H9 (cell line): ENCODE data around the gene SEMA6C. TPM values are rescaled to one million over a fixed set of nuclear protein-coding genes. Genes with fewer than 3 reads are reported as not detected.

Experiments
- DNase-seq: peaks from one replicate; pipeline ENCODE4 v3.0.0-alpha.2; 2017
- H2AFZ ChIP-seq: one replicate; pipeline ENCODE4 v1.6.1; 2013; ENCODE audit warnings: mild to moderate bottlenecking, low read length, control low read depth, moderate library complexity
- H2AK5ac ChIP-seq: 2 replicates; pipeline ENCODE4 v1.6.1; 2013; ENCODE audit warnings: low read length, control low read depth, mixed read lengths; ENCODE audit not compliant: insufficient read length
- H2BK120ac ChIP-seq: one replicate; pipeline ENCODE4 v1.6.1; 2013; ENCODE audit warnings: low read depth, mild to moderate bottlenecking, low read length, control low read depth, inconsistent platforms; ENCODE audit not compliant: poor library complexity, severe bottlenecking
- H2BK12ac ChIP-seq: 2 replicates; pipeline ENCODE4 v1.6.1; 2013; ENCODE audit warnings: low read length, control low read depth, mixed read lengths, low read depth; ENCODE audit not compliant: insufficient read length
- H2BK15ac ChIP-seq: 2 replicates; pipeline ENCODE4 v1.6.1; 2013; ENCODE audit warnings: low read depth, low read length, control low read depth
- H2BK20ac ChIP-seq: one replicate; pipeline ENCODE4 v1.6.1; 2013; ENCODE audit warnings: low read depth, mild to moderate bottlenecking, low read length, control low read depth, inconsistent platforms; ENCODE audit not compliant: poor library complexity, severe bottlenecking
- H2BK5ac ChIP-seq: 2 replicates; pipeline ENCODE4 v1.6.1; 2013; ENCODE audit warnings: low read length, control low read depth, mixed read lengths; ENCODE audit not compliant: insufficient read length
- H3K14ac ChIP-seq: 2 replicates; pipeline ENCODE4 v1.6.1; 2013; ENCODE audit warnings: low read length, control low read depth; ENCODE audit not compliant: insufficient read depth
- H3K18ac ChIP-seq: 2 replicates; pipeline ENCODE4 v1.6.1; 2013; ENCODE audit warnings: low read depth, mild to moderate bottlenecking, mixed read lengths, low read length, control low read depth; ENCODE audit not compliant: insufficient read length
- H3K23ac ChIP-seq: 2 replicates; pipeline ENCODE4 v1.6.1; 2013; ENCODE audit warnings: low read length, control low read depth, mixed read lengths, low read depth; ENCODE audit not compliant: insufficient read length
- H3K23me2 ChIP-seq: 2 replicates; pipeline ENCODE4 v1.6.1; 2013; ENCODE audit warnings: low read depth, mild to moderate bottlenecking, mixed read lengths, low read length, control low read depth; ENCODE audit not compliant: insufficient read length, poor library complexity, severe bottlenecking
- H3K27ac ChIP-seq: 2 replicates; pipeline ENCODE4 v1.5.1; 2013; ENCODE audit warnings: low read length, control low read depth, mixed read lengths, low read depth; ENCODE audit not compliant: insufficient read length
- H3K27me3 ChIP-seq: 2 replicates; pipeline ENCODE4 v1.6.1; 2013; ENCODE audit warnings: low read length, control low read depth, inconsistent platforms; ENCODE audit not compliant: insufficient read depth
- H3K4ac ChIP-seq: 2 replicates; pipeline ENCODE4 v1.6.1; 2013; ENCODE audit warnings: low read depth, mild to moderate bottlenecking, control low read depth, inconsistent platforms, low read length, moderate library complexity
- H3K4me1 ChIP-seq: 2 replicates; pipeline ENCODE4 v1.6.1; 2013; ENCODE audit warnings: low read length, control low read depth, inconsistent platforms; ENCODE audit not compliant: insufficient read depth
- H3K4me2 ChIP-seq: 2 replicates; pipeline ENCODE4 v1.6.1; 2013; ENCODE audit warnings: low read length, control low read depth, mixed read lengths; ENCODE audit not compliant: insufficient read length, insufficient read depth
- H3K56ac ChIP-seq: 2 replicates; pipeline ENCODE4 v1.6.1; 2013; ENCODE audit warnings: low read depth, mild to moderate bottlenecking, mixed read lengths, low read length, control low read depth; ENCODE audit not compliant: insufficient read length
- H3K79me1 ChIP-seq: 2 replicates; pipeline ENCODE4 v1.6.1; 2013; ENCODE audit warnings: low read depth, mild to moderate bottlenecking, moderate library complexity, low read length, control low read depth, inconsistent platforms; ENCODE audit not compliant: insufficient read depth, poor library complexity, severe bottlenecking
- H3K79me2 ChIP-seq: 2 replicates; pipeline ENCODE4 v1.6.1; 2013; ENCODE audit warnings: low read length, control low read depth, inconsistent platforms; ENCODE audit not compliant: insufficient read depth
- H3K9ac ChIP-seq: 2 replicates; pipeline ENCODE4 v1.6.1; 2013; ENCODE audit warnings: low read length, control low read depth, mixed read lengths; ENCODE audit not compliant: insufficient read length; ENCODE audit errors: extremely low read depth
- H3K9me3 ChIP-seq: one replicate; pipeline ENCODE4 v1.6.1; 2013; ENCODE audit warnings: low read depth, low read length, inconsistent platforms; ENCODE audit not compliant: control insufficient read depth
- H3T11ph ChIP-seq: one replicate; pipeline ENCODE4 v1.6.1; 2013; ENCODE audit warnings: mild to moderate bottlenecking, low read length, control low read depth, inconsistent platforms
- H4K20me1 ChIP-seq: one replicate; pipeline ENCODE4 v1.6.1; 2013; ENCODE audit not compliant: control insufficient read depth, insufficient read length, insufficient read depth
- H4K5ac ChIP-seq: 2 replicates; pipeline ENCODE4 v1.6.1; 2013; ENCODE audit warnings: low read depth, mild to moderate bottlenecking, mixed read lengths, low read length, control low read depth; ENCODE audit not compliant: insufficient read length
- H4K8ac ChIP-seq: replicated peaks from 2 replicates; pipeline ENCODE4 v1.6.1; 2013; ENCODE audit warnings: low read length, control low read depth, mixed read lengths, low read depth; ENCODE audit not compliant: insufficient read length
- H4K91ac ChIP-seq: 2 replicates; pipeline ENCODE4 v1.6.1; 2013; ENCODE audit warnings: low read depth, mild to moderate bottlenecking, moderate library complexity, mixed read lengths, low read length, control low read depth; ENCODE audit not compliant: insufficient read length
- H3K27ac Mint-ChIP-seq, 3 experiments: 2 replicates in 2 of 3; 3 replicates in 1 of 3; pipeline ENCODE4 v1.8.0; 2020 to 2021; ENCODE audit warnings: mixed read lengths in 3 of 3, mild to moderate bottlenecking in 1 of 3, moderate library complexity in 1 of 3
- H3K27me3 Mint-ChIP-seq: 2 replicates; pipeline ENCODE4 v1.8.0; 2021; ENCODE audit warnings: low read depth, mild to moderate bottlenecking, moderate library complexity, mixed read lengths
- H3K36me3 Mint-ChIP-seq, 3 experiments: 2 replicates in 2 of 3; 3 replicates in 1 of 3; pipeline ENCODE4 v1.8.0; 2020 to 2021; ENCODE audit warnings: low read depth in 3 of 3, mixed read lengths in 3 of 3; ENCODE audit not compliant: insufficient read depth in 1 of 3
- H3K4me1 Mint-ChIP-seq, 2 experiments: 2 replicates each; pipeline ENCODE4 v1.8.0; 2020; ENCODE audit warnings: mixed read lengths in 2 of 2
- H3K4me3 Mint-ChIP-seq, 2 experiments: 2 replicates in 1 of 2; 3 replicates in 1 of 2; pipeline ENCODE4 v1.8.0; 2020 to 2021; ENCODE audit warnings: mild to moderate bottlenecking in 2 of 2, mixed read lengths in 2 of 2, moderate library complexity in 1 of 2
- H3K9me3 Mint-ChIP-seq, 2 experiments: 2 replicates in 1 of 2; 3 replicates in 1 of 2; pipeline ENCODE4 v1.8.0; 2020; ENCODE audit warnings: mild to moderate bottlenecking in 2 of 2, mixed read lengths in 2 of 2, moderate library complexity in 1 of 2
- WGBS: extraction: QIAGEN DNeasy Blood & Tissue Kit; methylation state at CpG from one replicate; pipeline ENCODE4 v1.1.7; 2013; ENCODE audit warnings: missing lambda C conversion rate, low lambda C conversion rate, mixed read lengths; ENCODE audit not compliant: insufficient read length; ENCODE audit errors: extremely low coverage; 5-methylcytosine and 5-hydroxymethylcytosine counted together
- total RNA-seq: library from RNA; stranded (reverse); gene quantifications from 2 replicates; pipeline ENCODE4 v1.2.1, GENCODE V29; 2021
- TF ChIP-seq, protein P1 (sequence below): fragments of 200-600 bp; sonication (generic); conservative IDR thresholded peaks from 3 replicates; pipeline ENCODE4 v1.8.0; 2021; ENCODE audit warnings: antibody characterized with exemption, mild to moderate bottlenecking

Gene SEMA6C
- total RNA-seq, 1 experiment from 2014 or later = 12.3 TPM

GRCh38 chr1:151113877-151114276, 32.6 kb downstream of the SEMA6C start:
- H3K27me3 ChIP-seq = no peaks in the 10 kb centered on the region
- H3K56ac ChIP-seq = no peak overlapping the region
- no peak overlapping the region for H3T11ph ChIP-seq
- no peak overlapping the region for H2BK5ac ChIP-seq
- no peak overlapping the region for H3K14ac ChIP-seq
- H3K23me2 ChIP-seq = no peaks in the 10 kb centered on the region
- no peak overlapping the region for H3K4ac ChIP-seq
- no peak overlapping the region for H2BK120ac ChIP-seq
- H3K27ac Mint-ChIP-seq = no peak overlapping the region
- no peak overlapping the region for H2AFZ ChIP-seq
- no peak overlapping the region for H2BK12ac ChIP-seq
- H3K79me2 ChIP-seq = no peaks in the 10 kb centered on the region
- H3K9me3 ChIP-seq = no peaks in the 10 kb centered on the region
- H3K23ac ChIP-seq = no peak overlapping the region
- no peak overlapping the region for H4K91ac ChIP-seq
- TF ChIP-seq, protein P1, sequence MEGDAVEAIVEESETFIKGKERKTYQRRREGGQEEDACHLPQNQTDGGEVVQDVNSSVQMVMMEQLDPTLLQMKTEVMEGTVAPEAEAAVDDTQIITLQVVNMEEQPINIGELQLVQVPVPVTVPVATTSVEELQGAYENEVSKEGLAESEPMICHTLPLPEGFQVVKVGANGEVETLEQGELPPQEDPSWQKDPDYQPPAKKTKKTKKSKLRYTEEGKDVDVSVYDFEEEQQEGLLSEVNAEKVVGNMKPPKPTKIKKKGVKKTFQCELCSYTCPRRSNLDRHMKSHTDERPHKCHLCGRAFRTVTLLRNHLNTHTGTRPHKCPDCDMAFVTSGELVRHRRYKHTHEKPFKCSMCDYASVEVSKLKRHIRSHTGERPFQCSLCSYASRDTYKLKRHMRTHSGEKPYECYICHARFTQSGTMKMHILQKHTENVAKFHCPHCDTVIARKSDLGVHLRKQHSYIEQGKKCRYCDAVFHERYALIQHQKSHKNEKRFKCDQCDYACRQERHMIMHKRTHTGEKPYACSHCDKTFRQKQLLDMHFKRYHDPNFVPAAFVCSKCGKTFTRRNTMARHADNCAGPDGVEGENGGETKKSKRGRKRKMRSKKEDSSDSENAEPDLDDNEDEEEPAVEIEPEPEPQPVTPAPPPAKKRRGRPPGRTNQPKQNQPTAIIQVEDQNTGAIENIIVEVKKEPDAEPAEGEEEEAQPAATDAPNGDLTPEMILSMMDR = no peak
- H2BK20ac ChIP-seq = no peak overlapping the region
- H3K4me2 ChIP-seq = no peak overlapping the region
- H4K20me1 ChIP-seq = no peaks in the 10 kb centered on the region
- H3K27me3 Mint-ChIP-seq = no peaks in the 10 kb centered on the region
- H3K79me1 ChIP-seq = no peaks in the 10 kb centered on the region
- H3K9ac ChIP-seq = no peak overlapping the region
- no peak for DNase-seq
- no peak overlapping the region for H2BK15ac ChIP-seq
- no peaks in the 10 kb centered on the region for H3K9me3 Mint-ChIP-seq
- H2AK5ac ChIP-seq = no peak overlapping the region
- H3K4me1 Mint-ChIP-seq = no peaks in the 10 kb centered on the region
- no peak overlapping the region for H4K8ac ChIP-seq
- H3K4me1 ChIP-seq = no peaks in the 10 kb centered on the region
- no peak overlapping the region for H4K5ac ChIP-seq
- WGBS = no CpG with 5 or more reads among the region's 5 CpGs
- no peaks in the 10 kb centered on the region; a peak in 1 of 7 replicates for H3K36me3 Mint-ChIP-seq
- H3K18ac ChIP-seq = no peak overlapping the region
- no peak overlapping the region for H3K4me3 Mint-ChIP-seq
- no peak overlapping the region for H3K27ac ChIP-seq
